Thoracic aorta (tissue), 2 donors: ENCODE results near the gene NDUFB2. TPM values are rescaled to one million over a fixed set of nuclear protein-coding genes. Genes with fewer than 3 reads are reported as not detected.
"Not testable (repeated sequence)": the region's sequence is repeated elsewhere in the genome, so short reads cannot be mapped to it uniquely, and the experiment has no call there.

Source experiments
- ATAC-seq: fragments of 150-250 bp; one replicate; pipeline ENCODE4 v1.8.0; 2017; ENCODE audit warnings: low read depth; ENCODE audit not compliant: insufficient number of reproducible peaks, low FRiP score
- DNase-seq: peaks from one replicate; pipeline ENCODE4 v3.0.0-alpha.2; 2020; ENCODE audit warnings: low spot score
- H3K27ac ChIP-seq, 2 donors: fragments of 200-600 bp; sonication (generic); 1 replicate in 1 of 2; 2 replicates in 1 of 2; pipeline ENCODE4 v1.5.1; 2016; ENCODE audit warnings: mild to moderate bottlenecking in 2 of 2, moderate library complexity in 2 of 2
- H3K27me3 ChIP-seq: fragments of 200-600 bp; sonication (generic); replicated peaks from 2 replicates; pipeline ENCODE4 v1.6.0; 2016; ENCODE audit warnings: mild to moderate bottlenecking; ENCODE audit not compliant: insufficient read depth
- H3K36me3 ChIP-seq: fragments of 200-600 bp; sonication (generic); one replicate; pipeline ENCODE4 v1.5.1; 2016
- H3K4me1 ChIP-seq, 2 donors: fragments of 200-600 bp; sonication (generic); 1 replicate in 1 of 2; 2 replicates in 1 of 2; pipeline versions ENCODE4 v1.5.1 to v1.6.0; 2016; ENCODE audit warnings: low read depth in 2 of 2, mild to moderate bottlenecking in 1 of 2; ENCODE audit not compliant: control insufficient read depth in 1 of 2
- H3K4me3 ChIP-seq: fragments of 200-600 bp; sonication (generic); 2 replicates; pipeline ENCODE4 v1.5.1; 2016; ENCODE audit warnings: mild to moderate bottlenecking
- H3K9me3 ChIP-seq: fragments of 200-600 bp; sonication (generic); 2 replicates; pipeline ENCODE4 v1.5.1; 2016
- CTCF ChIP-seq: fragments of 200-600 bp; sonication (generic); IDR thresholded peaks from one replicate; pipeline ENCODE4 v1.5.1; 2019; ENCODE audit warnings: antibody characterized with exemption
- total RNA-seq, 2 donors: library from RNA; depleted of rRNA; stranded (reverse); fragments of >200 nt; gene quantifications; one replicate each; pipeline versions ENCODE4 v1.1.0 to v1.2.3, GENCODE V29; 2016

Gene NDUFB2
- total RNA-seq, 2 donors from 2014 or later, result 84.0 to 354 TPM

GRCh38 chr7:140685407-140686087 lies 11.0 kb upstream of the NDUFB2 start:
- H3K27ac ChIP-seq, result no peak overlapping the region
- TF ChIP-seq CTCF, result no peak
- ATAC-seq (no peak), DNase-seq (no peak)
- H3K4me3 ChIP-seq, result no peak overlapping the region
- H3K36me3 ChIP-seq, result peaks cover 22% of the 10 kb centered on the region
- no peaks in the 10 kb centered on the region for H3K4me1 ChIP-seq
- H3K9me3 ChIP-seq, result no peaks in the 10 kb centered on the region
- no peaks in the 10 kb centered on the region for H3K27me3 ChIP-seq

- DNase-seq (no peak), ATAC-seq (no peak)
- Histone ChIP-seq H3K36me3 (peaks cover 26% of the 10 kb centered on the region), H3K27ac (no peak overlapping the region), H3K9me3 (no peaks in the 10 kb centered on the region), H3K4me1 (no peaks in the 10 kb centered on the region), H3K4me3 (no peak overlapping the region), H3K27me3 (no peaks in the 10 kb centered on the region)
- TF ChIP-seq CTCF, result no peak
Measured at GRCh38 chr7:140686921-140687320, 9.6 kb upstream of the NDUFB2 start.

GRCh38 chr7:140688341-140688740 lies 8.2 kb upstream of the NDUFB2 start:
- DNase-seq (no peak), ATAC-seq (no peak)

GRCh38 chr7:140689199-140690152 lies 7.0 kb upstream of the NDUFB2 start:
- DNase-seq (no peak), ATAC-seq (no peak)
- no peaks in the 10 kb centered on the region for H3K9me3 ChIP-seq
- peaks cover 21% of the 10 kb centered on the region for H3K36me3 ChIP-seq
- H3K4me1 ChIP-seq, result no peaks in the 10 kb centered on the region
- no peaks in the 10 kb centered on the region for H3K27me3 ChIP-seq
- TF ChIP-seq CTCF, result no peak
- no peak overlapping the region for H3K4me3 ChIP-seq
- H3K27ac ChIP-seq, result no peak overlapping the region

More at GRCh38 chr7:140688341-140688740, 8.2 kb upstream of the NDUFB2 start:
- no peaks in the 10 kb centered on the region for H3K9me3 ChIP-seq
- H3K4me3 ChIP-seq, result no peak overlapping the region
- no peak overlapping the region for H3K27ac ChIP-seq
- no peaks in the 10 kb centered on the region for H3K4me1 ChIP-seq
- H3K27me3 ChIP-seq, result no peaks in the 10 kb centered on the region
- no peak for TF ChIP-seq CTCF
- H3K36me3 ChIP-seq, result peaks cover 26% of the 10 kb centered on the region

GRCh38 chr7:140691376-140692045 lies 5.0 kb upstream of the NDUFB2 start:
- no peak for DNase-seq
- Histone ChIP-seq H3K27me3 (no peaks in the 10 kb centered on the region), H3K27ac (no peak overlapping the region), H3K4me3 (no peak overlapping the region), H3K4me1 (peaks cover 0 to 6% of the 10 kb centered on the region in 2 donors), H3K9me3 (no peaks in the 10 kb centered on the region), H3K36me3 (peaks cover 22% of the 10 kb centered on the region)
- TF ChIP-seq CTCF, result no peak
- ATAC-seq, result no peak

- not testable (repeated sequence) for H3K9me3 ChIP-seq, H3K4me3 ChIP-seq, ATAC-seq, H3K27me3 ChIP-seq, H3K27ac ChIP-seq, DNase-seq
- H3K36me3 ChIP-seq, result peaks cover 16% of the 10 kb centered on the region
- peaks cover 7 to 19% of the 10 kb centered on the region in 2 donors for H3K4me1 ChIP-seq
Measured at GRCh38 chr7:140693849-140694248, 2.7 kb upstream of the NDUFB2 start.
